ENCODE results near the gene SETD2.

The SETD2 gene

DNA sequence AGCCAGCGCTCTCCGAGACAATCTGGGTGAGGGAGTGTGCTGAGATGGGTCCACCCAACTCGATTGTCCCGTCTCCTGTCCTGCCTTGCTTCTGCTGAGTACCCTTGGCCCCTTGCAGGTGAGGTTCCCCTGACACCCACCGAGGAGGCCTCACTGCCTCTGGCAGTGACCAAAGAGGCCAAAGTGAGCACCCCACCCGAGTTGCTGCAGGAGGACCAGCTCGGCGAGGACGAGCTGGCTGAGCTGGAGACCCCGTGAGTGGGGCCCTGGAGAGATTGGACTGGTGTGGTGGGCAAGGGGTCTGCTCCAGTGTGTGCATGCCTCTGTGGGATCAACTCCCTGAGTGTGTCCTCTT is 160.9 kb downstream of the SETD2 start:
- no peak overlapping the region for H3K23ac ChIP-seq (ENCODE audit: low read length)
- H2BK5ac ChIP-seq (ENCODE audit: low read length), result no peak overlapping the region
- no peaks in the 10 kb centered on the region for H3K4me1 ChIP-seq (ENCODE audit: control insufficient read depth, low read depth, low read length)
- H3K4me3 ChIP-seq (ENCODE audit: low read length), result no peak overlapping the region
- H2BK15ac ChIP-seq (replicated peaks; ENCODE audit: low read depth), result no peak overlapping the region
- no peak overlapping the region for H3K9ac ChIP-seq (ENCODE audit: low read length)
- H2BK120ac ChIP-seq (ENCODE audit: low read depth, low read length), result no peak overlapping the region
- no peak overlapping the region for H4K8ac ChIP-seq (ENCODE audit: low read depth, low read length)
- no peaks in the 10 kb centered on the region for H3K36me3 ChIP-seq (ENCODE audit: control insufficient read depth, insufficient read depth, low read length)
- WGBS (ENCODE audit: extremely low coverage, insufficient coverage, low lambda C conversion rate), result no CpG with 5 or more reads among the region's 10 CpGs
- no peak overlapping the region for H3K27ac ChIP-seq (ENCODE audit: low read depth, low read length)
- no peak overlapping the region for H3K56ac ChIP-seq (ENCODE audit: low read length)
- no peak overlapping the region for H2AK5ac ChIP-seq (ENCODE audit: low read length)
- H3K27me3 ChIP-seq (ENCODE audit: insufficient read depth, low read length, poor library complexity), result no peaks in the 10 kb centered on the region
- no peaks in the 10 kb centered on the region for H3K79me1 ChIP-seq (ENCODE audit: low read length)
- DNase-seq, result no peak
- no peak overlapping the region for H3K18ac ChIP-seq (ENCODE audit: low read length)
- H3K79me2 ChIP-seq (ENCODE audit: control insufficient read depth, insufficient read depth, low read length), result no peaks in the 10 kb centered on the region
- no peak overlapping the region for H3K4me2 ChIP-seq (ENCODE audit: low read length)
- H3K4ac ChIP-seq (ENCODE audit: low read depth, low read length), result no peak overlapping the region
- H4K5ac ChIP-seq (ENCODE audit: low read length), result no peak overlapping the region

DNA sequence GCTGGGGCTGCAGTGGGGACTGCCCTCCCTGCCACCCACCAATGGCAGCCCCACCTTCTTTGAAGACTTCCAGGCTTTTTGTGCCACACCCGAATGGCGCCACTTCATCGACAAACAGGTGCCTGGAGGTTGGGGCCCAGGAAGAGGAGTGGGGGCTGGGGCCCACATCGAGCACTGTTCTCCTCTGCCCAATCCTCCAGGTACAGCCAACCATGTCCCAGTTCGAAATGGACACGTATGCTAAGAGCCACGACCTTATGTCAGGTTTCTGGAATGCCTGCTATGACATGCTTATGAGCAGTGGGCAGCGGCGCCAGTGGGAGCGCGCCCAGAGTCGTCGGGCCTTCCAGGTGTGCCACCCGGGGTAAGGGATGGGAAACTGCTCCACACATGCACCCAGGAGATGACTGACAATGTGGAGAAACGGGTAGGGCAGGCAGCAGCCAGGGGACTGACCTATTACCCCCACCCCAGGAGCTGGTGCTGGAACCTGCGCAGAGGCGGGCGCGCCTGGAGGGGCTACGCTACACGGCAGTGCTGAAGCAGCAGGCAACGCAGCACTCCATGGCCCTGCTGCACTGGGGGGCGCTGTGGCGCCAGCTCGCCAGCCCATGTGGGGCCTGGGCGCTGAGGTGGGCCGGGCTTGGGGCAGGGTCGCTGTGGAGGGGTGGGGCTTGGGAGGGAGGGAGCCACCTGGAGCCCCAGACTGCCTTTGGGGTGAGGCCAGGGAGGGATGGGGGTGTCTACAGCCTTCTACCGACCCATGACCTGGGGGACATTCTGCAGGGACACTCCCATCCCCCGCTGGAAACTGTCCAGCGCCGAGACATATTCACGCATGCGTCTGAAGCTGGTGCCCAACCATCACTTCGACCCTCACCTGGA is 161.5 kb downstream of the SETD2 start:
- no peak overlapping the region for H4K8ac ChIP-seq (ENCODE audit: low read depth, low read length)
- H3K18ac ChIP-seq (ENCODE audit: low read length), result no peak overlapping the region
- H3K23ac ChIP-seq (ENCODE audit: low read length), result no peak overlapping the region
- H3K79me1 ChIP-seq (ENCODE audit: low read length), result no peaks in the 10 kb centered on the region
- no peak overlapping the region for H2BK5ac ChIP-seq (ENCODE audit: low read length)
- no peak overlapping the region for H2BK120ac ChIP-seq (ENCODE audit: low read depth, low read length)
- no peak overlapping the region for H4K5ac ChIP-seq (ENCODE audit: low read length)
- no peaks in the 10 kb centered on the region for H3K27me3 ChIP-seq (ENCODE audit: insufficient read depth, low read length, poor library complexity)
- no peaks in the 10 kb centered on the region for H3K4me1 ChIP-seq (ENCODE audit: control insufficient read depth, low read depth, low read length)
- no peak overlapping the region for H3K4me2 ChIP-seq (ENCODE audit: low read length)
- no peak overlapping the region for H3K4ac ChIP-seq (ENCODE audit: low read depth, low read length)
- H3K79me2 ChIP-seq (ENCODE audit: control insufficient read depth, insufficient read depth, low read length), result no peaks in the 10 kb centered on the region
- H3K27ac ChIP-seq (ENCODE audit: low read depth, low read length), result no peak overlapping the region
- no peak overlapping the region for H3K9ac ChIP-seq (ENCODE audit: low read length)
- no CpG with 5 or more reads among the region's 35 CpGs for WGBS (ENCODE audit: extremely low coverage, insufficient coverage, low lambda C conversion rate)
- no peak overlapping the region for H2AK5ac ChIP-seq (ENCODE audit: low read length)
- no peak overlapping the region for H2BK15ac ChIP-seq (replicated peaks; ENCODE audit: low read depth)
- peak; percentile 67 for DNase-seq
- H3K56ac ChIP-seq (ENCODE audit: low read length), result no peak overlapping the region
- H3K4me3 ChIP-seq (ENCODE audit: low read length), result no peak overlapping the region
- no peaks in the 10 kb centered on the region for H3K36me3 ChIP-seq (ENCODE audit: control insufficient read depth, insufficient read depth, low read length)

DNA sequence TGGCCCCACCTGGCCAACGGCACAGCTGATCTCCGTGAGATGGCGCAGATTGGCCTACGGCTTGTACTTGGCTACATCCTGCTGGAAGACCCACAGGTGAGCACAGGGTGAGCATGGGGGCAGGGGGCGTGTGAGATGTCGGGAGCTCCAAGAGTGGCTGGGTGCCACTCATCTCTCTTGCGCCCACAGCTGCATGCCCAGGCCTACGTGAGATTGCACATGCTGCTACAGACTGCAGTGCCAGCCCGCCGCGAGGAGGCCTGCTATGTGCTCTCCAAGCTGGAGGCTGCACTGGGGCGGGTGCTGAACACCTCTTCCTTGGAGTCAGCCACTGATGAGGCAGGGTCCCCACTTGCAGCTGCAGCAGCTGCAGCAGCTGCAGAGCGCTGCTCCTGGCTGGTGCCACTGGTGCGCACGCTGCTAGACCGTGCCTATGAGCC is 162.2 kb downstream of the SETD2 start:
- Histone ChIP-seq H3K79me2 (ENCODE audit: control insufficient read depth, insufficient read depth, low read length) (no peaks in the 10 kb centered on the region), H2BK120ac (ENCODE audit: low read depth, low read length) (no peak overlapping the region)

DNA sequence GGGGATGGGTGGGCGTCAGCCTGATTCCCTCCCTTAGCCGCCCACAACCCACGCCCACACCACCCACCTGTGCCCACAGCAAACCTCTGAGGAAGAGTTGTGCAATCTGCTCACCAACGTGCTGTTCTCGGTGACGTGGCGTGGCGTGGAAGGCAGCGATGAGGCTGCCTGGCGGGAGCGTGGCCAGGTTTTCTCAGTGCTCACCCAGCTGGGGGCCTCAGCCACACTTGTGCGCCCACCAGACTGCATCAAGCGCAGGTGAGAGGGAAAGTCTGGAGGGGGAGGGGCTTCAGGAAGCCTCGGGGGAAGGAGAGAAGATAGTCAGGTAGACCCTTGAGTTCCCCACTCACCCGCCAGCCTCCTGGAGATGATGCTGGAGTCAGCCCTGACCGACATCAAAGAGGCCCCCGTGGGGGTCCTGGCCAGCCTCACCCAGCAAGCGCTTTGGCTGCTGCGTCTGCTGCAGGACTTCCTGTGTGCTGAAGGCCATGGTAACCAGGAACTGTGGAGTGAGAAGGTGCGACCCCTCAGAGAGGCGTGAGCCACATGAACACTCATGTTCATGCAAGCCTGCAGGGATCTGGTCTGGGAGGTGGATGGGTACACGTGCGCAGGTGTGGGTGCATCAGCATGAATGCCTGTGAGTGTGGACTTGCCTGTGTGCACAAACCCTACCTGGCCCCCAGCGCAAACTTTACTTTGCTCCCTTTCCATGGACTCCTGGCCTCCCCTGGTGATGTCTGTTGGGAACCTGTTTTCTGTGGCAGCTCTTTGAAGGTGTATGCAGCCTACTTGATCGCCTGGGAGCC is 162.8 kb downstream of the SETD2 start:
- H3K36me3 ChIP-seq (ENCODE audit: control insufficient read depth, insufficient read depth, low read length), result no peaks in the 10 kb centered on the region
- H3K79me2 ChIP-seq (ENCODE audit: control insufficient read depth, insufficient read depth, low read length), result no peaks in the 10 kb centered on the region
- no peak overlapping the region for H3K56ac ChIP-seq (ENCODE audit: low read length)
- H4K5ac ChIP-seq (ENCODE audit: low read length), result no peak overlapping the region
- no peak overlapping the region for H3K9ac ChIP-seq (ENCODE audit: low read length)
- no CpG with 5 or more reads among the region's 25 CpGs for WGBS (ENCODE audit: extremely low coverage, insufficient coverage, low lambda C conversion rate)
- H3K27me3 ChIP-seq (ENCODE audit: insufficient read depth, low read length, poor library complexity), result no peaks in the 10 kb centered on the region
- H2BK15ac ChIP-seq (replicated peaks; ENCODE audit: low read depth), result no peak overlapping the region
- DNase-seq, result no peak
- H3K4me1 ChIP-seq (ENCODE audit: control insufficient read depth, low read depth, low read length), result no peaks in the 10 kb centered on the region
- H2AK5ac ChIP-seq (ENCODE audit: low read length), result no peak overlapping the region
- no peaks in the 10 kb centered on the region for H3K79me1 ChIP-seq (ENCODE audit: low read length)
- H3K4me3 ChIP-seq (ENCODE audit: low read length), result no peak overlapping the region
- no peak overlapping the region for H2BK120ac ChIP-seq (ENCODE audit: low read depth, low read length)
- H3K27ac ChIP-seq (ENCODE audit: low read depth, low read length), result no peak overlapping the region
- H3K23ac ChIP-seq (ENCODE audit: low read length), result no peak overlapping the region
- H4K8ac ChIP-seq (ENCODE audit: low read depth, low read length), result no peak overlapping the region
- H3K18ac ChIP-seq (ENCODE audit: low read length), result no peak overlapping the region
- no peak overlapping the region for H2BK5ac ChIP-seq (ENCODE audit: low read length)
- H3K4ac ChIP-seq (ENCODE audit: low read depth, low read length), result no peak overlapping the region
- no peak overlapping the region for H3K4me2 ChIP-seq (ENCODE audit: low read length)

More for the DNA sequence above, 162.2 kb downstream of the SETD2 start:
- Histone ChIP-seq H3K9ac (ENCODE audit: low read length) (no peak overlapping the region), H2AK5ac (ENCODE audit: low read length) (no peak overlapping the region), H3K4me3 (ENCODE audit: low read length) (no peak overlapping the region), H4K5ac (ENCODE audit: low read length) (no peak overlapping the region), H3K23ac (ENCODE audit: low read length) (no peak overlapping the region), H4K8ac (ENCODE audit: low read depth, low read length) (no peak overlapping the region), H3K4ac (ENCODE audit: low read depth, low read length) (no peak overlapping the region), H3K36me3 (ENCODE audit: control insufficient read depth, insufficient read depth, low read length) (no peaks in the 10 kb centered on the region), H3K4me2 (ENCODE audit: low read length) (no peak overlapping the region), H3K18ac (ENCODE audit: low read length) (no peak overlapping the region), H3K4me1 (ENCODE audit: control insufficient read depth, low read depth, low read length) (no peaks in the 10 kb centered on the region), H3K56ac (ENCODE audit: low read length) (no peak overlapping the region), H3K27ac (ENCODE audit: low read depth, low read length) (no peak overlapping the region), H3K27me3 (ENCODE audit: insufficient read depth, low read length, poor library complexity) (no peaks in the 10 kb centered on the region), H3K79me1 (ENCODE audit: low read length) (no peaks in the 10 kb centered on the region), H2BK5ac (ENCODE audit: low read length) (no peak overlapping the region), H2BK15ac (replicated peaks; ENCODE audit: low read depth) (no peak overlapping the region)
- WGBS (ENCODE audit: extremely low coverage, insufficient coverage, low lambda C conversion rate), result no CpG with 5 or more reads among the region's 16 CpGs
- DNase-seq, result no peak

DNA sequence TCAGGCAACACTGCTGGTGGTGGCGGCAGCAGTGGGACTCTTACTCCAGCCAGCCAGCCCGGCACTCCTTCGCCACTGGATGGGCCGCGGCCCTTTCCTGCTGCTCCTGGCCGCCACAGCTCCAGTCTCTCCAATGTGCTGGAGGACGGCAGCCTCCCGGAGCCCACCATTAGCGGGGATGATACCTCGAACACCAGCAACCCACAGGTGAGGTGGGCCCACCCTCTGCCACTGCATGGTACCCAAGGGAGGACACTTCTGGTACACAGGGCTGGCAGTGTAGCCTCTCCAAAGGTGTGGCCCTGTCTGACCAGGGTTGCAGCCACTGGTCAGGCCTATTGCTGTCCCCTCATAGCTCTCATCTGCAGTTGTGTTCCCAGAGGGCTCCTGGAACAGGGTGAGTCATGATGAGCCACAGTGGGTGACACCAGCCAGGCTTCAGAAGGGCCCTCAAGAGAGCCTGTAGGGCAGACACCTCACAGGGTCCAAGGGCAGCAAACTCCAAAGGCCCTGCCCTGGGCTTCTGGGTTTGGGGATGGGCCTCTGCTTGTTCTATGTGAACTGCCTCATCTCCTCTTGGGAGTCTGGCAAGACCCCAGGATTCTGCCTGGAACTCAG is 163.6 kb downstream of the SETD2 start:
- DNase-seq, result no peak
- H3K56ac ChIP-seq (ENCODE audit: low read length), result no peak overlapping the region
- no peaks in the 10 kb centered on the region for H3K36me3 ChIP-seq (ENCODE audit: control insufficient read depth, insufficient read depth, low read length)
- no peak overlapping the region for H3K18ac ChIP-seq (ENCODE audit: low read length)
- no peak overlapping the region for H2BK120ac ChIP-seq (ENCODE audit: low read depth, low read length)
- no CpG with 5 or more reads among the region's 10 CpGs for WGBS (ENCODE audit: extremely low coverage, insufficient coverage, low lambda C conversion rate)
- no peak overlapping the region for H4K8ac ChIP-seq (ENCODE audit: low read depth, low read length)
- H3K4me1 ChIP-seq (ENCODE audit: control insufficient read depth, low read depth, low read length), result no peaks in the 10 kb centered on the region
- H3K4ac ChIP-seq (ENCODE audit: low read depth, low read length), result no peak overlapping the region
- no peak overlapping the region for H3K23ac ChIP-seq (ENCODE audit: low read length)
- no peak overlapping the region for H2AK5ac ChIP-seq (ENCODE audit: low read length)
- no peaks in the 10 kb centered on the region for H3K79me1 ChIP-seq (ENCODE audit: low read length)
- H3K4me3 ChIP-seq (ENCODE audit: low read length), result no peak overlapping the region
- H2BK5ac ChIP-seq (ENCODE audit: low read length), result no peak overlapping the region
- no peak overlapping the region for H3K4me2 ChIP-seq (ENCODE audit: low read length)
- H3K79me2 ChIP-seq (ENCODE audit: control insufficient read depth, insufficient read depth, low read length), result no peaks in the 10 kb centered on the region
- no peak overlapping the region for H3K27ac ChIP-seq (ENCODE audit: low read depth, low read length)
- no peak overlapping the region for H4K5ac ChIP-seq (ENCODE audit: low read length)
- H3K9ac ChIP-seq (ENCODE audit: low read length), result no peak overlapping the region
- H3K27me3 ChIP-seq (ENCODE audit: insufficient read depth, low read length, poor library complexity), result no peaks in the 10 kb centered on the region
- H2BK15ac ChIP-seq (replicated peaks; ENCODE audit: low read depth), result no peak overlapping the region

All from mesendoderm (in vitro differentiated cells).